ENCODE data around the gene KANSL3. TPM values are rescaled to one million over a fixed set of nuclear protein-coding genes. Genes with fewer than 3 reads are reported as not detected.
A peak's percentile ranks its signal among the peaks of the same experiment; 100 is the strongest.

The KANSL3 gene
- total and polyA plus RNA-seq, 2 donors (not counting 1 experiment from before 2014, with no cell fraction given), result 22.2 to 56.9 TPM

DNA sequence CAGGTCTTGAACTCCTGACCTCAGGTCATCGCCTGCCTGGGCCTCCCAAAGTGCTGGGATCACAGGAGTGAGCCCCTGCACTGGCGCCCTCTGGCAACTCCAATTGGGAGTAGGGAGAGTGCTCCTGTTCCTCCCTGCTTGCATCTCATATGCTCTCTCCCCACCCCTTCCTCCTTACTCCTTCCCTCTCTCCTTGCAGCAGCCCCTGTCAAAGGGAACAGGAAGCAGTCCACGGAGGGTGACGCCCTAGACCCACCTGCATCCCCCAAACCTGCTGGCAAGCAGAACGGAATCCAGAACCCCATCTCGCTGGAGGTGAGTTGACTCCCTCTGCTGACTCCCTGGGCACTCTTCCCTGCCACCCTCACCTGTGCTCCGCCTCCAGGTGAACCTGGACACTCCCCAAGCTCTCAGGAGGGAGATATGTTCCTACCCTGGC lies 90.9 kb downstream of the KANSL3 start:
- ChIA-PET CTCF (interaction anchor here (1.7 to 2.5 kb wide), 2 partner anchors 10 to 38 kb away, joined by 5 to 9 read pairs; no protein-coding TSS in a partner anchor), POLR2A (no interaction called here)
- Mint-ChIP-seq H3K27me3 (no peaks in the 10 kb centered on the region), H3K4me3 (no peak overlapping the region), H3K4me1 (peaks cover 27% of the 10 kb centered on the region), H3K27ac (peak overlapping the region; percentile 20), H3K9me3 (ENCODE audit: insufficient read depth) (no peaks in the 10 kb centered on the region)
- intact Hi-C loops (cut with micrococcal nuclease), result no loop called here
- H3K79me2 ChIP-seq (ENCODE audit: control insufficient read depth, insufficient read depth, low read length), result peaks cover 23% of the 10 kb centered on the region
- H2AFZ ChIP-seq (ENCODE audit: insufficient read depth, low read depth, low read length, poor library complexity, severe bottlenecking), result no peak overlapping the region
- H3K36me3 ChIP-seq (replicated peaks in 1 of 2; ENCODE audit: control extremely low read depth in 1 of 2, control insufficient read depth in 1 of 2, extremely low read depth in 1 of 2, insufficient read depth in 2 of 2, low read length in 1 of 2), result peaks cover 0 to 48% of the 10 kb centered on the region in 2 experiments
- no peak overlapping the region for H3K4me2 ChIP-seq (replicated peaks; ENCODE audit: low read depth, low read length, poor library complexity, severe bottlenecking)
- TF ChIP-seq, protein P1, sequence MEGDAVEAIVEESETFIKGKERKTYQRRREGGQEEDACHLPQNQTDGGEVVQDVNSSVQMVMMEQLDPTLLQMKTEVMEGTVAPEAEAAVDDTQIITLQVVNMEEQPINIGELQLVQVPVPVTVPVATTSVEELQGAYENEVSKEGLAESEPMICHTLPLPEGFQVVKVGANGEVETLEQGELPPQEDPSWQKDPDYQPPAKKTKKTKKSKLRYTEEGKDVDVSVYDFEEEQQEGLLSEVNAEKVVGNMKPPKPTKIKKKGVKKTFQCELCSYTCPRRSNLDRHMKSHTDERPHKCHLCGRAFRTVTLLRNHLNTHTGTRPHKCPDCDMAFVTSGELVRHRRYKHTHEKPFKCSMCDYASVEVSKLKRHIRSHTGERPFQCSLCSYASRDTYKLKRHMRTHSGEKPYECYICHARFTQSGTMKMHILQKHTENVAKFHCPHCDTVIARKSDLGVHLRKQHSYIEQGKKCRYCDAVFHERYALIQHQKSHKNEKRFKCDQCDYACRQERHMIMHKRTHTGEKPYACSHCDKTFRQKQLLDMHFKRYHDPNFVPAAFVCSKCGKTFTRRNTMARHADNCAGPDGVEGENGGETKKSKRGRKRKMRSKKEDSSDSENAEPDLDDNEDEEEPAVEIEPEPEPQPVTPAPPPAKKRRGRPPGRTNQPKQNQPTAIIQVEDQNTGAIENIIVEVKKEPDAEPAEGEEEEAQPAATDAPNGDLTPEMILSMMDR (IDR thresholded peaks at IDR 0.05), result no peak
- no peak for TF ChIP-seq EZH2 (IDR thresholded peaks at IDR 0.05; ENCODE audit: borderline replicate concordance, insufficient read depth, low read depth, low read length, poor library complexity, severe bottlenecking)
- peaks cover 45% of the 10 kb centered on the region for H4K20me1 ChIP-seq (ENCODE audit: control insufficient read depth, insufficient read depth, low read length, poor library complexity, severe bottlenecking)
- no peaks in the 10 kb centered on the region for H3K27me3 ChIP-seq (replicated peaks in 1 of 4; ENCODE audit: control extremely low read depth in 1 of 4, control insufficient read depth in 3 of 4, insufficient read depth in 4 of 4, low read length in 3 of 4)
- H3K9ac ChIP-seq (ENCODE audit: low read length), result no peak overlapping the region
- no peaks in the 10 kb centered on the region for H3K9me3 ChIP-seq (ENCODE audit: control extremely low read depth in 1 of 3, control insufficient read depth in 2 of 3, insufficient read depth in 1 of 3, low read length in 2 of 3)
- no peak overlapping the region for H3K27ac ChIP-seq (ENCODE audit: low read length in 2 of 2)
- no peak for DNase-seq
- WGBS (ENCODE audit: insufficient coverage), result 90% methylated on average over 4 of the region's 7 CpGs
- no peak for ATAC-seq (ENCODE audit: low read depth)
- peaks cover 0 to 4% of the 10 kb centered on the region in 2 donors for H3K4me1 ChIP-seq (ENCODE audit: control insufficient read depth in 2 of 2, insufficient read depth in 2 of 2, low read length in 2 of 2)
- H3K4me3 ChIP-seq (ENCODE audit: control extremely low read depth in 1 of 5, extremely low read depth in 1 of 5, insufficient read depth in 1 of 5, low read depth in 2 of 5, low read length in 4 of 5), result no peak overlapping the region

DNA sequence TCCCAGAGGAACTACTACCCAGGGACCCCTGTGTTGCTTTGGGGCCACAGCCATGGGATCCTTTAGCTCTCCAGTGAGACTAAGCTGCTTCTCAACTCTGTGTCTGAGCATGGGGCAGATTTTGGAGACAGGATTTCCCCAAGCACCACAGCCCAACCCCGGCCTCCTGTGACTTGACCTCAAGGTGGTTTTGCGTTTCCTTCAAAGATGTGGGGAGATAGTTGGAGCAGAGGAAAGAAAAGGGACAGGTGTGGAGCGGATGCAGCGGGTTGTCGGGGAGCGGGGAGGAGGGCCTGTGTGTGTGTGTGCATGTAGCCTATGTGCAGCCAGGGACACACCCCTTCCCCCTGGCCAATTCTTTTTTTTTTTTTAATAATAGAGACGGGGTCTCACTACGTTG lies 91.3 kb downstream of the KANSL3 start:
- intact Hi-C loops (cut with micrococcal nuclease), result no loop called here
- H3K79me2 ChIP-seq (ENCODE audit: control insufficient read depth, insufficient read depth, low read length), result peaks cover 27% of the 10 kb centered on the region
- H3K4me1 Mint-ChIP-seq, result peaks cover 27% of the 10 kb centered on the region
- H3K4me2 ChIP-seq (replicated peaks; ENCODE audit: low read depth, low read length, poor library complexity, severe bottlenecking), result no peak overlapping the region
- WGBS (ENCODE audit: insufficient coverage), result 25% methylated on average over 2 of the region's 8 CpGs
- H3K27me3 Mint-ChIP-seq, result no peaks in the 10 kb centered on the region
- ATAC-seq (ENCODE audit: low read depth) (no peak), DNase-seq (no peak)
- H2AFZ ChIP-seq (ENCODE audit: insufficient read depth, low read depth, low read length, poor library complexity, severe bottlenecking), result no peak overlapping the region
- peaks cover 49% of the 10 kb centered on the region for H4K20me1 ChIP-seq (ENCODE audit: control insufficient read depth, insufficient read depth, low read length, poor library complexity, severe bottlenecking)
- ChIA-PET CTCF (no interaction called here), POLR2A (no interaction called here)
- no peak overlapping the region for H3K9ac ChIP-seq (ENCODE audit: low read length)
- no peak overlapping the region for H3K27ac Mint-ChIP-seq
- H3K4me3 ChIP-seq (ENCODE audit: control extremely low read depth in 1 of 5, extremely low read depth in 1 of 5, insufficient read depth in 1 of 5, low read depth in 2 of 5, low read length in 4 of 5), result no peak overlapping the region
- TF ChIP-seq, protein P1 (IDR thresholded peaks at IDR 0.05), result no peak
- no peak for TF ChIP-seq EZH2 (IDR thresholded peaks at IDR 0.05; ENCODE audit: borderline replicate concordance, insufficient read depth, low read depth, low read length, poor library complexity, severe bottlenecking)
- no peak overlapping the region for H3K4me3 Mint-ChIP-seq
- H3K36me3 ChIP-seq (replicated peaks in 1 of 2; ENCODE audit: control extremely low read depth in 1 of 2, control insufficient read depth in 1 of 2, extremely low read depth in 1 of 2, insufficient read depth in 2 of 2, low read length in 1 of 2), result peaks cover 0 to 49% of the 10 kb centered on the region in 2 experiments
- H3K4me1 ChIP-seq (ENCODE audit: control insufficient read depth in 2 of 2, insufficient read depth in 2 of 2, low read length in 2 of 2), result peaks cover 0 to 4% of the 10 kb centered on the region in 2 donors
- H3K9me3 ChIP-seq (ENCODE audit: control extremely low read depth in 1 of 3, control insufficient read depth in 2 of 3, insufficient read depth in 1 of 3, low read length in 2 of 3), result no peaks in the 10 kb centered on the region
- H3K9me3 Mint-ChIP-seq (ENCODE audit: insufficient read depth), result no peaks in the 10 kb centered on the region
- no peaks in the 10 kb centered on the region for H3K27me3 ChIP-seq (replicated peaks in 1 of 4; ENCODE audit: control extremely low read depth in 1 of 4, control insufficient read depth in 3 of 4, insufficient read depth in 4 of 4, low read length in 3 of 4)
- H3K27ac ChIP-seq (ENCODE audit: low read length in 2 of 2), result no peak overlapping the region
